VCaP (cell line): ENCODE data around the gene RET.

Source experiments
- H3K27ac ChIP-seq: fragments of 450-650 bp; 2 replicates; pipeline ENCODE4 v1.5.1; 2017
- TF ChIP-seq, protein P1 (sequence below): fragments of 450-650 bp; conservative IDR thresholded peaks from 2 replicates; pipeline ENCODE4 v1.5.1; 2017; ENCODE audit warnings: mild to moderate bottlenecking, moderate library complexity

The RET gene

DNA sequence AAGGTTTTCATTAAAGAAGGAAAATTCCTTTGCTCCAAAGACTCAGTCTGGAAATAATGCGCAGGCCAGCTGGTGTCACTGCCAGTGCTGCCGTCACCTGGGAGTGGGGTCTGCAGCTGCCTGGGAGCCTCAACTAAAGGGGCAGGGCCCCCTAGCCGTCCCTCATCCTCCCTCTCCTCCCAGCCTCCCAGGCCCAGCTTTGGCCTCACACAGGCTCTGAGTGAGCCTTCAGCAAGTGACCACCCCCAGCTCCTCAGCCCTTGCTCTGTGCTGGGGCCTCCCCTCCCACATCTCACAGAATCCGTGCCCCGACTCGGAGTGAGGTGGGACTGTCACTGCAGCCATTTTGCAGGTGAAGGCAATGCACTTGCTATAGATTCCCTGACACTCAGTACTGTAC, 11.1 kb upstream of the RET start:
- TF ChIP-seq, protein P1, sequence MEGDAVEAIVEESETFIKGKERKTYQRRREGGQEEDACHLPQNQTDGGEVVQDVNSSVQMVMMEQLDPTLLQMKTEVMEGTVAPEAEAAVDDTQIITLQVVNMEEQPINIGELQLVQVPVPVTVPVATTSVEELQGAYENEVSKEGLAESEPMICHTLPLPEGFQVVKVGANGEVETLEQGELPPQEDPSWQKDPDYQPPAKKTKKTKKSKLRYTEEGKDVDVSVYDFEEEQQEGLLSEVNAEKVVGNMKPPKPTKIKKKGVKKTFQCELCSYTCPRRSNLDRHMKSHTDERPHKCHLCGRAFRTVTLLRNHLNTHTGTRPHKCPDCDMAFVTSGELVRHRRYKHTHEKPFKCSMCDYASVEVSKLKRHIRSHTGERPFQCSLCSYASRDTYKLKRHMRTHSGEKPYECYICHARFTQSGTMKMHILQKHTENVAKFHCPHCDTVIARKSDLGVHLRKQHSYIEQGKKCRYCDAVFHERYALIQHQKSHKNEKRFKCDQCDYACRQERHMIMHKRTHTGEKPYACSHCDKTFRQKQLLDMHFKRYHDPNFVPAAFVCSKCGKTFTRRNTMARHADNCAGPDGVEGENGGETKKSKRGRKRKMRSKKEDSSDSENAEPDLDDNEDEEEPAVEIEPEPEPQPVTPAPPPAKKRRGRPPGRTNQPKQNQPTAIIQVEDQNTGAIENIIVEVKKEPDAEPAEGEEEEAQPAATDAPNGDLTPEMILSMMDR, result no peak
- no peak overlapping the region for H3K27ac ChIP-seq

DNA sequence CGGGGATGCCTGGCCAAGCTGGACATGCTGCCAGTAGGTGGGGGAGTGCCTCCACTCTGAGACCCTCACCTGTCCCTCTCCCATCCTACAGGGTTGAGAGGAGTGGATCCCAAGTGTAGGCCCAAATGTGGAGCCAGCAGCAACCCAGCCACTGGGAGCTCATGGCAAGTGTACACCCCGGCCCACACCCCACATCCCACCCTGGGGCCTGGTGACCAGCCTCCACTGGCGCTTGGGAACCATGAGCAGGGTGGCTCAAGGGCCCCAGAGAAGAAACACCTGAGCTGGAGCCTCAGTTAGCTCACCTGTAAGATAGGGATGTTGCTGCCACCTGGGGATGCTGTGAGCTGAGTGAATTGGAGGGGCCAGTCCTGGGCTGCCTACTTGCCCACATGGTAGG, 10.4 kb upstream of the RET start:
- H3K27ac ChIP-seq, result no peak overlapping the region
- TF ChIP-seq, protein P1, result no peak

DNA sequence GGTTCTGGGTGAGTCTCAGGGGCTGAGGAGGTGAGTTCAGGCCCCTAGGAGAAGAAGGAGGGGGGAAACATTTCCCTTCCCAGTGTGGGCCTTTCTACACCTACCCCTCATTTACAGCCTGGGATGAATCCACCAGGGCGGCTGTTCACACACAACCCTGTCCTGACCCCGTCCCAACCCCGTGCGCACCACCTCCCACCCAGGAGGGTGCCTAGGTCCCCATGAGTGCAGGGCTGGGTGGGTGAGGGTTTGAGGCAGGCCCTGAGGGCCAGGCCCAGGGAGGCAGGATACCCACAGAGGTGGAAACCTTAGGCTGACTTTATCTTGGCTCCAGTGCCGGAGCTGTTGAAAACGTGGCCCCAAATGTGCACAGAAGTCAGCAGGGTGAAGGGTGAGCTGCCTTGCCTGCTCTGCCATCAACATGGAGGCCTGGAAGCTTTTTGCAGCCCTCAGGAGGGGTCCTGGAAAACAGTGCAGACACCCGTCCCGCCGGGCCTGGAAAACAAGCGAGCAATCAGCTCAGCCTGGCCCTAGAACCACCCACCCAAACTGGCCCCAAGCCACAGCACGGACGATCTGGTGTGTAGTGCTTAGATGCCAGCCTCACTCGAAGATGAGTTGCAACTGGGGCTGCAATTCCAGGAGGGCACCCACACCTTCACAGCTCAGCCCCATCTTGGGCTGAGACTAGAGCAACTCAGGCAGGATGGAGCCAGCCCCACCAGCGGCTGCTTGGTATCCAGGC, 9.3 kb upstream of the RET start:
- TF ChIP-seq, protein P1, result no peak
- no peak overlapping the region for H3K27ac ChIP-seq

DNA sequence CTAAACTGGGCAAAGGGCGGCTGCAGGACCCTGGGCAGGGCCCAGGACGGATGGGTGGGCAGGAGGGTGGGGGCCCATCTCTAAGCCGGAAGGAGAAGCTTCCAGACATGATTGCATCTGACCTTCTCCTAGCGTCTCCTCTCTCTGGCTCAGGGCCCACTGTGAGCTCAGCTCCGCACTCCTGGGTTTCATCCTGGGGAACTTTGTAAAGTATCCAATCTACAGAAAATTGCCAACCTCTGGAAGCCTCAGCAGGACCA, 8.8 kb upstream of the RET start:
- TF ChIP-seq, protein P1, result no peak

DNA sequence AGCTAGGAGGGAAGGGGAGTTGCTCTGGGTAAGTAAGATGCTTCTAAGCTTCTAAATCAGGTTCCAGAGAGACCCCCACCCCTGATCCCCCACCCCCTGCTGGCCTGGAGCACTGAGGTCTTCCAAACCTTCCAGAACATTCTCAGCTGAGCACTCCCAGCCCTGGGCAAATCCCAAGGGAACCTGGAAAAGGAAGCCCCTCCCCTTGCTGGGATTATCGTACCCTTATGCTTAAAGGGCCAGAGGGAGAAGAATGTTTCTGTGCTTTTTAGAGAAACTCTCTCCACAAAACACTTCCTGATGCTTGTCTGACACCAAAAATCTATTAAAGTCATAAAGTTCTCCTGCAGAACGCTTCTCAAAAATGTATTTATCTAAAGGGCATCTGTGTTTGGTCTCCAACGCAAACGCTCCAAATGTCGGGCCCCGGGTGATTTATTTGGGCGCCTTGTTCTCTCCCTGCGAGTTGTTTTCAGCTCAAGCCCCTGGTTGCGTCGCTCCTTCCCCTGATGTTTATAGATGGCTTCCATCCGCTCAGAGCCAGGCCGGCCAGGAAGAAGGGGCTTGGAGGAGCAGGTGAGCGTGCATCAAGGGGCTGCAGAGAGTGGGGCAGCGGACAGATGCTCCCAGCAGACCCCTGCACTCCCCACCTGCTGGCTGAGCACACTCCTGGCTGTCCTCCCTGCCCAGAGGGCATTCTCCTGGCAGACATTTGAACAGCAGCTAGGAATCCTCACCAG, 8.2 kb upstream of the RET start:
- TF ChIP-seq, protein P1, result no peak

More for the DNA sequence above, 8.8 kb upstream of the RET start:
- H3K27ac ChIP-seq, result no peak overlapping the region

DNA sequence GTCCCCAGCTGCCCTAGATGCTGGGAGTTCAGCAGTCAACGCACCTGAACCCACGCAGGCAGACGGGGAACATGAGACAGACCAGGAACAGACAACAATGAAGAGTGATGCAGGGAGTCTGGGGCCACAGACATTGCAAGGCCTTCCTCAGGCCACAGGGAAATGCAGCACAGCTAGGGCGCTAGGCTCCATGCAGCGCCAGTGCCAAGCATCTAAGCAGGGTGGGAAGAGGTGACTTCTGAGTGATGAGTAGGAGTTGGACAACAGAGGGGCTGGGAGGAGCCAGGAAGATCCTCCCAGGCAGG, 7.7 kb upstream of the RET start:
- H3K27ac ChIP-seq, result no peak overlapping the region
- TF ChIP-seq, protein P1, result no peak

More for the DNA sequence above, 8.2 kb upstream of the RET start:
- no peak overlapping the region for H3K27ac ChIP-seq

DNA sequence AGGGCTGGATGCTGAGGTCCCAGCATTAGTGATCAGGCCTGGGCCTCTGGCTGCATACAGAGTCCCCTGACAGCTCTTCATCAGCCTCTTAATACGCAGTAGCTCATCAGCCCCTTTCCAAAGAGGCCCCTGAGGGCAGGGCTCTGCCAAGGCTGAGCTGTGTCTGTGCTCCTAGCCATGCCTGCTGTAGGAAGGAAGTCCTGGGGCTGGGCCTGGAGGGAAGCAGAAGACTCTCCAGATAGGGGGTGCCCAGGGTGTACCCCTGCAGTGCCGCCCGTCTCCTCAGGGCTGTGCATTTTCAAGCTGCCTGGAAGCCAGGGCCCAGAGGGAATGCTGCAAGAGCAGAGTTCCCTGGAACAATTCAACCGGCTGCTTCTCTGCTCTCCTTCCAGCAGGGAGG, 7.3 kb upstream of the RET start:
- H3K27ac ChIP-seq, result no peak overlapping the region
- TF ChIP-seq, protein P1, result no peak
